ENCODE measurements around the gene NARS2. TPM values are rescaled to one million over a fixed set of nuclear protein-coding genes. Genes with fewer than 3 reads are reported as not detected.
A peak's percentile ranks its signal among the peaks of the same experiment; 100 is the strongest.

Gene NARS2, protein sequence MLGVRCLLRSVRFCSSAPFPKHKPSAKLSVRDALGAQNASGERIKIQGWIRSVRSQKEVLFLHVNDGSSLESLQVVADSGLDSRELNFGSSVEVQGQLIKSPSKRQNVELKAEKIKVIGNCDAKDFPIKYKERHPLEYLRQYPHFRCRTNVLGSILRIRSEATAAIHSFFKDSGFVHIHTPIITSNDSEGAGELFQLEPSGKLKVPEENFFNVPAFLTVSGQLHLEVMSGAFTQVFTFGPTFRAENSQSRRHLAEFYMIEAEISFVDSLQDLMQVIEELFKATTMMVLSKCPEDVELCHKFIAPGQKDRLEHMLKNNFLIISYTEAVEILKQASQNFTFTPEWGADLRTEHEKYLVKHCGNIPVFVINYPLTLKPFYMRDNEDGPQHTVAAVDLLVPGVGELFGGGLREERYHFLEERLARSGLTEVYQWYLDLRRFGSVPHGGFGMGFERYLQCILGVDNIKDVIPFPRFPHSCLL
- total RNA-seq = 16.7 and 25.5 TPM in 2 replicates

DNA sequence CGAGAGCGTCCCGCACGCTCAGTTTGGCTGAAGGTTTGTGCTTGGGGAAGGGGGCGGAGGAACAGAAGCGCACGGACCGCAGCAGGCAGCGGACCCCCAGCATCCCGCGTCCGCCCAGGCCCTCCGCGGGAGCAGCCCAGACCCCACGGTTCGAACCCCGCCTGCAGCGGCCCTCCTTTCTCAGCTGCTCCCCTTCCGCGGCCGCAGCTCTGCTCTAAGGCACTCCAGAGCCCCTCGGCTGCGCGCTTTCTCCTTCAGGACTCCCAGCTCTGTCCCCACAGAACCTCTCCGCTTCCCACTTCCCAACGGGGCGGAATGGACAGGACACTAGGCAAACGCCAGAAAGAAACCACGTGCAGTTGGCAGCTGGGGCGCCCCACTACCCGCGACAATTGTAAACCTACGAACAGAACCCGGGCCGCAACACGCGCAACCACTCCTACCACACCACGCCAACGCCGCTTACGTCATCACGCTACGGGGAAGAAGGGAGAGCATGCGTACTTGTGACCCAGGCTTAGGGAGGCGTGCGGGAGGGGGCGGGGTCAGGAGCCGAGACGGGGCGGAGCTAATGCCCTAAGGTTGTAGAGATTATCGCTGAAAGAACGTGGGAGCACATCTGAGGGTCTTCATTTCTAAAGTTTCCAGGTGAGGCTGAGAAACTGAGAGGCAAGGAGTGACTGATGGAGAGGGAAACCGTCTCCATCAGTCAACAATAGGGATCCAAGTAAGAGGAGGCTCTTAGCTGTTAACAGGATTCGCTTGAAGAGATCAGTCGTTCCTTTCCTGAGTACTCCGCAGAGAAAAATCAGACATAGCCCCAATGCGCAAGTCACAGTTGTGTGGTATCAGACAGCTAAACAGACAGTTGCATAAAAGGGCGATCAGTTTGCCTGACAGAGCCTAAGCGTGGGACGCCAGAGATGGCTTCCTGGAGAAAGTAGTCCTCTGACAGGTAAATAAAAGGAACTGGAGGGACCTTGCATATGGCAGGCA lies at the start of gene NARS2:
Gene NARS2 (minus strand): TSS at position 479 of the 996 bp plus-strand sequence. CDS start 376 bp downstream, at position 103.
- TF ChIP-seq, protein P1, sequence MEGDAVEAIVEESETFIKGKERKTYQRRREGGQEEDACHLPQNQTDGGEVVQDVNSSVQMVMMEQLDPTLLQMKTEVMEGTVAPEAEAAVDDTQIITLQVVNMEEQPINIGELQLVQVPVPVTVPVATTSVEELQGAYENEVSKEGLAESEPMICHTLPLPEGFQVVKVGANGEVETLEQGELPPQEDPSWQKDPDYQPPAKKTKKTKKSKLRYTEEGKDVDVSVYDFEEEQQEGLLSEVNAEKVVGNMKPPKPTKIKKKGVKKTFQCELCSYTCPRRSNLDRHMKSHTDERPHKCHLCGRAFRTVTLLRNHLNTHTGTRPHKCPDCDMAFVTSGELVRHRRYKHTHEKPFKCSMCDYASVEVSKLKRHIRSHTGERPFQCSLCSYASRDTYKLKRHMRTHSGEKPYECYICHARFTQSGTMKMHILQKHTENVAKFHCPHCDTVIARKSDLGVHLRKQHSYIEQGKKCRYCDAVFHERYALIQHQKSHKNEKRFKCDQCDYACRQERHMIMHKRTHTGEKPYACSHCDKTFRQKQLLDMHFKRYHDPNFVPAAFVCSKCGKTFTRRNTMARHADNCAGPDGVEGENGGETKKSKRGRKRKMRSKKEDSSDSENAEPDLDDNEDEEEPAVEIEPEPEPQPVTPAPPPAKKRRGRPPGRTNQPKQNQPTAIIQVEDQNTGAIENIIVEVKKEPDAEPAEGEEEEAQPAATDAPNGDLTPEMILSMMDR (IDR thresholded peaks at IDR 0.05; ENCODE audit: insufficient read depth, low read length, poor library complexity, severe bottlenecking) = no peak
- DNase-seq (ENCODE audit: low read depth) = peak; percentile 86
- Histone ChIP-seq H3K27me3 (ENCODE audit: control insufficient read depth, insufficient read depth, low read length) (no peaks in the 10 kb centered on the region), H3K4me3 (ENCODE audit: low read depth, low read length) (peak within 1 kb of the TSS; percentile 89), H3K36me3 (ENCODE audit: control insufficient read depth, insufficient read depth, low read length) (no peaks in the 10 kb centered on the region)

DNA sequence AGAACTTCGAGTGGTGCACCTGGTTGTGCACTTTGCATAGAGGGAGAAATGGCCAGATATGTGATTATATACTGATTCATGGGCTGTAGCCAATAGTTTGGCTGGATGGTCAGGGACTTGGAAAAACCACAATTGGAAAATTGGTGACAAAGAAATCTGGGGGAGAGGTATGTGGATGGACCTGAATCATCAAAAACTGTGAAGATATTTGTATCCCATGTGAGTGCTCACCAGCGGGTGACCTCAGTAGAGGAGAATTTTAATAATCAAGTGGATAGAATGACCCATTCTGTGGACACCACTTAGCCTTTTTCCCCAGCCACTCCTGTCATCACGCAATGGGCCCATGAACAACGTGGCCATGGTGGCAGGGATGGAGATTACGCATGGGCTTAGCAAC lies 48.0 kb upstream of the NARS2 start:
- DNase-seq (ENCODE audit: low read depth) = no peak
- H3K4me3 ChIP-seq (ENCODE audit: low read depth, low read length) = no peak overlapping the region
- TF ChIP-seq, protein P1 (IDR thresholded peaks at IDR 0.05; ENCODE audit: insufficient read depth, low read length, poor library complexity, severe bottlenecking) = no peak
- H3K27me3 ChIP-seq (ENCODE audit: control insufficient read depth, insufficient read depth, low read length) = no peaks in the 10 kb centered on the region
- H3K36me3 ChIP-seq (ENCODE audit: control insufficient read depth, insufficient read depth, low read length) = no peaks in the 10 kb centered on the region

DNA sequence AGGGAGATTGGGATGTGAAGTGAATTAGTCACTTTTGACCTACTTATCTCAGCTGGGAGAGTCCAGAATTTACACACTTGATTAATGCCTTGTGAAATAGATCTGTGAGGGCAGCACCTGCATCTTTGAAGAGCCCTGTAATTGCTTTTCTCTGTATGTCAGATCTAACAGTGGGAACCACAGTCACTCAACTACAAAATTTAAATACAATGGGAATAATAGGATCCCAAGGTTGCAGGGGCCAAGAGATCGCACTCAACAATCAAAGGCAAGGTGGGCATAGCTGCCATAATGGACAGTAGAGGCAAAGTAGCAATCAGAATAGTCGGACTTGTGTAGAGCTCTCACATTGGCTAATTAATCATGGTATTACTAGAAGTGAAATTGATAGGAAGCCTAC lies 45.5 kb upstream of the NARS2 start:
- H3K36me3 ChIP-seq (ENCODE audit: control insufficient read depth, insufficient read depth, low read length) = no peaks in the 10 kb centered on the region
- DNase-seq (ENCODE audit: low read depth) = no peak
- H3K4me3 ChIP-seq (ENCODE audit: low read depth, low read length) = no peak overlapping the region
- TF ChIP-seq, protein P1 (IDR thresholded peaks at IDR 0.05; ENCODE audit: insufficient read depth, low read length, poor library complexity, severe bottlenecking) = no peak
- H3K27me3 ChIP-seq (ENCODE audit: control insufficient read depth, insufficient read depth, low read length) = no peaks in the 10 kb centered on the region

DNA sequence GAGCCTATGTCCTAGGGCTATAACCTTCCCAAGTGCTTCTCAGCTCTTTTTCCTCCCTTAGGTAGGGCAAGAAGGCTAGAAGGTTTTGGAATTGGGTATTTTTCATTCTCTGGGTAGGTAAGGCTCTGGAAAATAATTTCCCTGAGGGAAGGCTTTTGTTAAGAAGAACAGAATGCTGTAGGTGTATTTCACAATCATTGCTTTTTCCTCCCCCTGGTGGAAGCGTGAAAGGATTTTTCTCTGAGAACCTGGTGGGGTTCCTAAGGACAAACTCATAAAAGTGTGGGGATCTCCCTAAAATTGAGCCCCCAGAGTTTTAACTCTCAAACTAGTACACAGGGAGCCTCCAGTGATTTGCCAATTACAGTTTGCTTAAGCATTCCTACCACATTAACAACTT lies 41.1 kb upstream of the NARS2 start:
- DNase-seq (ENCODE audit: low read depth) = no peak
- TF ChIP-seq, protein P1 (IDR thresholded peaks at IDR 0.05; ENCODE audit: insufficient read depth, low read length, poor library complexity, severe bottlenecking) = no peak
- Histone ChIP-seq H3K27me3 (ENCODE audit: control insufficient read depth, insufficient read depth, low read length) (no peaks in the 10 kb centered on the region), H3K36me3 (ENCODE audit: control insufficient read depth, insufficient read depth, low read length) (no peaks in the 10 kb centered on the region), H3K4me3 (ENCODE audit: low read depth, low read length) (no peak overlapping the region)

DNA sequence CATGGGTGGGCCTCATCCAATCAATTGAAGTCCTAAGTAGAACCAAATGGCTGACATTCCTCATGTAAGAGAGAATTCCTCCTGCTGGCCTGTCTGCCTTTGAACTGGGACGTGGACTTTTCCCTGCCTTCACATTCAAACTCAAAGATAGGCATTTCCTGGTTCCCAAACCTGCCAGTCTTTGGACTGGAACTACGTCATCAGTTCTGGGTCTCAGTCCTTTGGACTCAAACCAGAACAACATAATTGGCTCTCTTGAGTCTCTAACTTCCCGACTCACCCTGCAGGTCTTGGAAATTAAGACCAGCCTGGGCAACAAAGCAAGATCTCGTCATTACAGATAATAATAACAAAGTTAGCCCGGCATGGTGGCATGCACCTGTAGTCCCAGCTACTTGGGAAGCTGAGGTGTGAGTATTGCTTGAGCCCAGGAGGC lies 38.7 kb upstream of the NARS2 start:
- TF ChIP-seq, protein P1 (IDR thresholded peaks at IDR 0.05; ENCODE audit: insufficient read depth, low read length, poor library complexity, severe bottlenecking) = no peak
- Histone ChIP-seq H3K36me3 (ENCODE audit: control insufficient read depth, insufficient read depth, low read length) (no peaks in the 10 kb centered on the region), H3K4me3 (ENCODE audit: low read depth, low read length) (no peak overlapping the region), H3K27me3 (ENCODE audit: control insufficient read depth, insufficient read depth, low read length) (no peaks in the 10 kb centered on the region)
- no peak for DNase-seq (ENCODE audit: low read depth)

Measured in kidney epithelial cell (primary cell).